NB4 (cell line): ENCODE data around the gene ACOX2.

Source experiments
- DNase-seq: peaks from one replicate; pipeline ENCODE4 v3.0.0; 2010; ENCODE audit warnings: low read depth
- H3K4me3 ChIP-seq: one replicate; pipeline ENCODE4 v1.5.1; 2011; ENCODE audit warnings: mild to moderate bottlenecking, low read depth, low read length, moderate library complexity
- MAX ChIP-seq: IDR thresholded peaks from 2 replicates; pipeline ENCODE4 v1.6.1; 2011; ENCODE audit warnings: low read depth, low read length
- MYC ChIP-seq: IDR thresholded peaks from 2 replicates; pipeline ENCODE4 v1.6.1; 2011; ENCODE audit warnings: low read depth, low read length
- POLR2A ChIP-seq: IDR thresholded peaks from 2 replicates; pipeline ENCODE4 v1.6.1; 2011; ENCODE audit warnings: mild to moderate bottlenecking; ENCODE audit not compliant: insufficient read length; ENCODE audit errors: extremely low read depth
- TF ChIP-seq, protein P1 (sequence below): IDR thresholded peaks from one replicate; pipeline ENCODE4 v1.5.1; 2012; ENCODE audit warnings: low read depth, low read length

Gene ACOX2

GRCh38 chr3:58474348-58474911, 62.6 kb downstream of the ACOX2 start:
- H3K4me3 ChIP-seq: no peak overlapping the region
- DNase-seq: peak; percentile 51
- TF ChIP-seq, protein P1, sequence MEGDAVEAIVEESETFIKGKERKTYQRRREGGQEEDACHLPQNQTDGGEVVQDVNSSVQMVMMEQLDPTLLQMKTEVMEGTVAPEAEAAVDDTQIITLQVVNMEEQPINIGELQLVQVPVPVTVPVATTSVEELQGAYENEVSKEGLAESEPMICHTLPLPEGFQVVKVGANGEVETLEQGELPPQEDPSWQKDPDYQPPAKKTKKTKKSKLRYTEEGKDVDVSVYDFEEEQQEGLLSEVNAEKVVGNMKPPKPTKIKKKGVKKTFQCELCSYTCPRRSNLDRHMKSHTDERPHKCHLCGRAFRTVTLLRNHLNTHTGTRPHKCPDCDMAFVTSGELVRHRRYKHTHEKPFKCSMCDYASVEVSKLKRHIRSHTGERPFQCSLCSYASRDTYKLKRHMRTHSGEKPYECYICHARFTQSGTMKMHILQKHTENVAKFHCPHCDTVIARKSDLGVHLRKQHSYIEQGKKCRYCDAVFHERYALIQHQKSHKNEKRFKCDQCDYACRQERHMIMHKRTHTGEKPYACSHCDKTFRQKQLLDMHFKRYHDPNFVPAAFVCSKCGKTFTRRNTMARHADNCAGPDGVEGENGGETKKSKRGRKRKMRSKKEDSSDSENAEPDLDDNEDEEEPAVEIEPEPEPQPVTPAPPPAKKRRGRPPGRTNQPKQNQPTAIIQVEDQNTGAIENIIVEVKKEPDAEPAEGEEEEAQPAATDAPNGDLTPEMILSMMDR: no peak
- TF ChIP-seq MAX (no peak), MYC (no peak), POLR2A (no peak)

DNA sequence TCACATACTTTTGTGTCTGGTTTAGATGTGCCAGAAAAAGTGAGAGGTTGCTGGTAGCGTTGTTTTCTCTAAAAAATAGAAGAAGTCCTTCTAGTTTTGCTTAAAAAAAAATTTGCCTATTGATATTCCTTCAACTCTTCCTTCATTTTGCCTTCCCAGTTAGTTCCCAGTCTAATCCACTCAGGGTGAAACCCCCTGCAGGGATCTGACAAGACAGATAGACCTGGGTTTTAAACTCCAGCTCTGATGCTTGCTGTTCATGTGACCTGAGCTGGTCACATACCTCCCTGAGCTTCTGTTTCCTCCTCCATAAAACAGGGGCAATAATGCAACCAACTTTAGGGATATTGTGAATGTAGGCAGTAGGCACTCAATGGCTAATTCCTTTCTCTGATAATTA, 63.7 kb downstream of the ACOX2 start:
- DNase-seq: no peak
- H3K4me3 ChIP-seq: no peak overlapping the region
- TF ChIP-seq MYC (no peak), MAX (no peak), POLR2A (no peak)
- TF ChIP-seq, protein P1: no peak

DNA sequence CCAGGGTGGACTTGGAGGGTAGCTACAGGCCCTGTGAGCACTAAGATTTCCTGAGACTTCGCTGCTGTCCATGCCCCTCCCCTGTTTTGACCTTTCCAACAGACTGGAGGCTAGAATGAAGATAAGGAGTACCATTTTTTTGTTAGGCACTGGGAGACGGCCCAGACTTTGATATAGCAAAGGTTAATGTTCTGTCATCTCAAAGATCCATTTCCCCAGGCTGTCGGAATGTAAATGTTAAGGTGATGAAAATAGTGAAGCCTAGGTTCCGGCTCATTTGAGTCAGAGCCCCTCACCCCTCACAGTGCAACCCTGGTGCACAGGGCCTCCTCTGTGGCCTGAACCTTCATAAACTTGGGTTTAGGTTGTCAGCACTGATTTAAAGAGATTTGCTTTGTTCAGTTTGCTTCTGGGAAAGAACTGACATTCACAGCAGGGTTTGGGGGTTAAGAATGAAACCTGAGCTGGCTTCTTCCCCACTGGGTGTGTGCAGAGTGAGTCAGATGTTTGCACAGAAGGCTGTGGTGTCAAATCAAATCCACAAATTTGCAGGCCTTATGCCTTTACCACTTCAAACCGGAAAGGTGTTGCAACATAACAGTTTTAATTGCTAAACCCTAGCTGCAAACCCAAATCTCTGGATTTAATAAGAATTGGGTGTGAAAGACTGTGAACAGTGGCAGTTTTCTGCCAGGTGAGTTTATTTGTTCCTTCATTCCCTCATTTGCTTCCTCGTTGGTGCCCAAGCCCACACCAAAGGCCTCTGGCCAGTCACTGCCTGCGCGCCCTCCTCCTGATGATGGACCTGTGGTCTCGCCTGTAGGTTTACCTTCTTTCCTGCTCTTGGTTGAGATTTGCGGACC, 65.7 kb downstream of the ACOX2 start:
- DNase-seq: peak; percentile 94
- no peak overlapping the region for H3K4me3 ChIP-seq
- TF ChIP-seq MYC (peak; percentile 76), POLR2A (no peak), MAX (peak; percentile 70)

DNA sequence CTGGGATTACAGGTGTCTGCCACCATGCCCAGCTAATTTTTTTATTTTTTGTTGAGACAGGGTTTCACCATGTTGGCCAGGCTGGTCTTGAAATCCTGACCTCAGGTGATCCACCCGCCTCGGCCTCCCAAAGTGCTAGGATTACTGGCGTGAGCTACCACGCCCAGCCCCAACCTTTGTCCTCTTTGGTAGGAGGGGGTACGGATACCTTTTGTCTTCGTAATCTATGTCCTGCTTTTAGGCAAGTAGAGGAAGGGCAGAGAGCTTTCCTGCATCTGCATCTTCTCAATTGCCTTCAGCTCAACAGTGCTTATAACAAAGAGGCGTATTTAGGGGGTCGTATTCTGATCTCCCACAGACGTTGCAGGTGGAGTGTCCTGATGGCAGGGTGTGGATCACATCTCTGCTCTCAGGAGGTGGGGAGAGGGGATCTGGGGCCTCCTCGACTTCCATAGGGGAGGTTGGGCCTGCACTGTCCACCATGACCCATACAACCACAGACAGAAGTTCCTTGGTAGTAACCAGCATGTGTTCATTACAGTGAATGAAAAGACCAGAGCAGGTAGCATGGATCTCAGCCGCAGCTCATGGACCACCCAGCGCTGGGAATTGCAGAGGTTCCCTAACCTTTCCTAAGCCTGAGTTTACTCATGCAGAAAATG, 66.5 kb downstream of the ACOX2 start:
- TF ChIP-seq MAX (no peak), POLR2A (no peak), MYC (no peak)
- TF ChIP-seq, protein P1: no peak
- DNase-seq: no peak
- H3K4me3 ChIP-seq: no peak overlapping the region

- no peak for DNase-seq
- TF ChIP-seq, protein P1: no peak
- TF ChIP-seq POLR2A: no peak
- TF ChIP-seq MAX: no peak
- no peak for TF ChIP-seq MYC
- H3K4me3 ChIP-seq: no peak overlapping the region
These were observed 67.9 kb downstream of the ACOX2 start for GRCh38 chr3:58469096-58469495.
